DMS53 treated with DMSO at 0.1 percent for 48 hours (cell line): Measurements from ENCODE around the gene CARD18.

Source experiments
- DNase-seq: peaks from one replicate; lab custom pipeline; 2025; ENCODE audit not compliant: unreplicated experiment; lab: John Stamatoyannopoulos, UW

CARD18 gene

GRCh38 chr11:105139669-105140068 is at the start of gene CARD18:
Gene CARD18 (minus strand): TSS chr11:105139769. CDS start chr11:105139726, 43 bp downstream.
- no peak for DNase-seq

- DNase-seq = no peak
Observed at GRCh38 chr11:105183987-105184386, 44.4 kb upstream of the CARD18 start.

- DNase-seq = no peak
Observed at GRCh38 chr11:105183426-105183825, 43.9 kb upstream of the CARD18 start.

GRCh38 chr11:105181521-105181920 is 42.0 kb upstream of the CARD18 start:
- DNase-seq = no peak

GRCh38 chr11:105181100-105181499 is 41.5 kb upstream of the CARD18 start:
- DNase-seq = peak; percentile 34

GRCh38 chr11:105179542-105180278 is 40.1 kb upstream of the CARD18 start:
- peak; percentile 72 for DNase-seq

GRCh38 chr11:105177658-105178057 is 38.1 kb upstream of the CARD18 start:
- no peak for DNase-seq

GRCh38 chr11:105168457-105168856 is 28.9 kb upstream of the CARD18 start:
- DNase-seq = no peak

- DNase-seq = no peak
Observed at GRCh38 chr11:105167244-105167643, 27.7 kb upstream of the CARD18 start.

- DNase-seq = no peak
Observed at GRCh38 chr11:105164208-105164607, 24.6 kb upstream of the CARD18 start.

GRCh38 chr11:105162506-105162905 is 22.9 kb upstream of the CARD18 start:
- DNase-seq = no peak

- DNase-seq = no peak
Observed at GRCh38 chr11:105158436-105158835, 18.9 kb upstream of the CARD18 start.

- no peak for DNase-seq
Observed at GRCh38 chr11:105156720-105157119, 17.2 kb upstream of the CARD18 start.

- no peak for DNase-seq
Observed at GRCh38 chr11:105156231-105156630, 16.7 kb upstream of the CARD18 start.

- no peak for DNase-seq
Observed at GRCh38 chr11:105155679-105156078, 16.1 kb upstream of the CARD18 start.

GRCh38 chr11:105153392-105153791 is 13.8 kb upstream of the CARD18 start:
- DNase-seq = no peak

- no peak for DNase-seq
Observed at GRCh38 chr11:105152560-105152959, 13.0 kb upstream of the CARD18 start.

GRCh38 chr11:105152021-105152512 is 12.5 kb upstream of the CARD18 start:
- DNase-seq = no peak

GRCh38 chr11:105149477-105149876 is 9.9 kb upstream of the CARD18 start:
- no peak for DNase-seq

GRCh38 chr11:105148241-105148640 is 8.7 kb upstream of the CARD18 start:
- DNase-seq = no peak

- DNase-seq = no peak
Observed at GRCh38 chr11:105144887-105145286, 5.3 kb upstream of the CARD18 start.

GRCh38 chr11:105142167-105142566 is 2.6 kb upstream of the CARD18 start:
- no peak for DNase-seq

- no peak for DNase-seq
Observed at GRCh38 chr11:105137286-105137685, 2.3 kb downstream of the CARD18 start.
